Right ventricle myocardium inferior (tissue), 1 donor: ENCODE data around the gene INPP5A. TPM values are rescaled to one million over a fixed set of nuclear protein-coding genes. Genes with fewer than 3 reads are reported as not detected.
A peak's percentile ranks its signal among the peaks of the same experiment; 100 is the strongest.
"Not testable (repeated sequence)": the region's sequence is repeated elsewhere in the genome, so short reads cannot be mapped to it uniquely, and the experiment has no call there.

Experiments
- ATAC-seq: fragments of 200-7000 bp; cut with Tn5 transposase; one replicate; pipeline ENCODE4 v1.9.1; 2020; ENCODE audit warnings: mild to moderate bottlenecking, moderate library complexity
- DNase-seq: peaks from one replicate; pipeline ENCODE4 v3.0.0; 2021; ENCODE audit errors: missing footprints
- intact Hi-C: fragments of 100-400 bp; cut with DNase I; formaldehyde crosslinking; loops from one replicate; pipeline ENCODE4 v1.11.0; 2022
- total RNA-seq: library from RNA; stranded (reverse); fragmentation: NEBNext Ultra II Directional; extraction: Animal tissue kit (Norgen Biotek cat#: 25700); gene quantifications from one replicate; pipeline ENCODE4 v1.2.1, GENCODE V29; 2021
- donor health status: DM: no; HTN: yes; CAD: no; lungs with severe emphysema.

The INPP5A gene
- total RNA-seq, 1 donor from 2014 or later = 108 TPM

DNA sequence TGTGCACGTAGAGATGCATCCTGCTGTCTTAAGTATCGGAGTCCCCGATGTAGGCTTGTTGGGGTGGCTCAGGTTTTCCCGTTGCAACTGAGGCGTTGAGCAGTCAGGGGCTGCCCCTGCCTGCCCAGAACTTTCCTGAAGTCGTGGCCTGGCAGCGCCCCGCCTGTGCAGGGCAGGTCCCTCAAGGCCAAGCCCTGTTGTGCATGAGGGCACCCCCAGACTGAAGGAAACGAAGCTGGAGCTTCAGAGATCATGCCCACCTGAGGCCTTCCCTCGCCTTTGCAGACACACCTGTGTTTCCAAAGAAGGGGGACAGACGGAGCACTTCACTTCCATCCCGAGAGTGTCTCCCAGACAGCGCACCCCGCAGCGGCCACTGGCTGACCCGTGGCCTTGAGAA lies 127.3 kb downstream of the INPP5A start:
- ATAC-seq (no peak), DNase-seq (no peak)
- intact Hi-C loops = no loop called here

DNA sequence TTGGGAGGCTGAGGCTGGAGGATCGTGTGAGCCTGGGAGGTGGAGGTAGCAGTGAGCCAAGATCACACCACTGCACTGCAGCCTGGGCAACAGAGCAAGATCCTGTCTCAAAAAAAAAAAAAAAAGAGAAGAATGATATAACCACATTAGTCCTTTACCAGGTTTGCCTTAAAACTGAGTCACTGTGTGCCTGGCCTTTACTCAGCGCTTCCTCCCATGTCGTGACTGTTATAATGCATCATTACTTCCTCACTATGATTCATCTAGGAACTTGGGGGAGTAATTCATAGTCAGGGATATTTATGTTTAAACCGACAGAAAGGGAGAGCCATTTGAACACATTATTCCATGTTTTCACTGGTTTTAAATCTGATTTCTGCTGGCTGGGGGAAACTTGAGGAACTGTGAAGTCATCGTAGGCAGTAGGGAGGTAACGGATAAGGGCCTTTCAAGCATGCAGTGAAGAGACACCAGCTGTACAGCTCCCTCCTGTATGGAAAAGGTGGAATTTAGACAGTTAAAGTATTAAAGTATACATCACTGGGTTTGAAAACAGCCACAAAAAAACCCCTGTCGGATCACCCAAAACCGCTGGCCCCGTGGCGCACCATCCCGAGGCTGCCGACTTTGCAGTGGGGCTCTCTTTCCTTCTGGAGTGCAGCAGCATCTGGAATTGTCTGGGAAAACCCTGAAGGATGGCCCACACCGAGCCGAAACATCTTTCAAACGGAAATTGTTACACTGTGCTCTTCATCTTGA lies 128.5 kb downstream of the INPP5A start:
- DNase-seq (no peak), ATAC-seq (no peak)
- intact Hi-C loops = no loop called here

DNA sequence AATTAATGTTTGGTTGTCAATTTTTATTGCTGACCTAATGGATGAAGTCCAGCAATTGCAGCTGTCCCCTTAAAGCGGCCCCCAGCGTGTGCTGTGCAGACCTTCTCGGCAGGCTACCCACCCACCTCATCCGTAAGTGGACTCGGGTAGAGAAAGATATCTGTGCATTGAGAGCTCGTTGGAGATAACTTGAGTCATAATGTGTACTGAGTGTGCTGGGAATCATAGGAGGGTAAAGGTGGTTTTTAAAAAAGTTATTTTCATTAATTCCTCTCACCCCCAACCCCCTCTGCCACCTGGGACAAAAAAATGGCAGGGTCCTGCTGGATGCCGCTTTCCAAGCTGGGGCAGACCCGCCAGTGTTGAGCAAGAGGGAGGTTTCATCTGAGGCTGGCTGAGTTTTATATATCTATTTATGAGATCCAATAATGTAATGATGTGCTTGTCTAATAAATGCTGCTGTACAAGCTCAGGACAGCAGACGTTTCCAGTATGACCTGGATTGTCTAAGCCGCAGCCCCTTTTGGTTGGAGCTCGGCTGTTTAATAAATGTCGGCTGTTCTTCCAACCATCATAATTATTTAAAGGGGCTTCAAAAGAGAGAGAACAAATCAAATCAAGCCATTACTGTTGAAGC lies 129.2 kb downstream of the INPP5A start:
- no peak for ATAC-seq
- no peak for DNase-seq
- intact Hi-C loops = no loop called here

DNA sequence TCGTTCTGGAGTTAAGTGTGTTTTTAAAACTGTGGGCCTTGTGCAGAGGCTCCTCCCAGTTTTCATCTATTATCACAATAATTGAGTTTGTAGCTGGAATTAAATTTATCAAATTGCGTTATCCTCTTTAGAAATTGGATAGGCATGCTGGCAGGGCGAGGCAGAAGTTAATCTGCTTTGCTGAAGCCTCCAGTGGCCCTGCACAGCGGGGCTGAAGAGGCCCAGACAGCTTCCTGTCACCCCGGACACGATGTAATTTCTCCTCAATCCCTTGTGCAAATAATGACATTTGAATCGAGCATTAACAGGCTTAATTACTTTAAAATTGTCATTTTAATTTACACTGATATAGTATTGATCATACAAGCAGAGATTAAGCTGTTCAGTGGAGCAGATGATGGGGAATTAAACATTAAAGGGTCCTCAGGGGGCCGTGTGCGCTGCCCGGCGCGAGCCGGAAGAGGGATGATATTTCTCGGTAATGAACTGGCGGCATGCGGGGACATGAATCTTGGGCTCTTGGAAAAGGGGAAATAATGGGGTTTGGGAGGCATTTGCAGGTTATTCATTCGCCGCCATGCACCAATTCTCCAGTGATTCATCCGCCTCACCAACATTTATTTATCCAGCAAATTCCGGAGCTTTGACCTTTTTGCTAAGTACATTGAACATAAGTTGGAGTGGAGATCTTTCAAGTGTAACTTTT lies 129.9 kb downstream of the INPP5A start:
- ATAC-seq (no peak), DNase-seq (no peak)
- intact Hi-C loops = no loop called here

DNA sequence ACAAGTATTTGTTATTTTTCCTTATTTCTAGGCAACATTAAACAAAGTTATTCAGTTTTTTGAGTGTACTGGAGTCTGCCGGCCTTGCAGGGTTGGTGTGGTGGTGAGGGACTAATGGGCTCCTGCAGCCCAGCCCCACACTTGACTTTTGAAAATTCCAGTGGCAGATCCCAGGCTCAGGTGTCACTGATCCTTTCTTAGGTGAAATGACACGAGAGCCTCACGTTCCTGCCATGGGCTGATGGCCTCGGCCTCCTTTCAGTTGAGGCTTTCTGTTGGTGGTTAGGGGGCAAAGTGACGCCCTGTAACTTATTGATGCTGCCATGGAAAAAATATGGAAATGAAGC lies 130.4 kb downstream of the INPP5A start:
- intact Hi-C loops = no loop called here
- no peak for DNase-seq
- no peak for ATAC-seq

DNA sequence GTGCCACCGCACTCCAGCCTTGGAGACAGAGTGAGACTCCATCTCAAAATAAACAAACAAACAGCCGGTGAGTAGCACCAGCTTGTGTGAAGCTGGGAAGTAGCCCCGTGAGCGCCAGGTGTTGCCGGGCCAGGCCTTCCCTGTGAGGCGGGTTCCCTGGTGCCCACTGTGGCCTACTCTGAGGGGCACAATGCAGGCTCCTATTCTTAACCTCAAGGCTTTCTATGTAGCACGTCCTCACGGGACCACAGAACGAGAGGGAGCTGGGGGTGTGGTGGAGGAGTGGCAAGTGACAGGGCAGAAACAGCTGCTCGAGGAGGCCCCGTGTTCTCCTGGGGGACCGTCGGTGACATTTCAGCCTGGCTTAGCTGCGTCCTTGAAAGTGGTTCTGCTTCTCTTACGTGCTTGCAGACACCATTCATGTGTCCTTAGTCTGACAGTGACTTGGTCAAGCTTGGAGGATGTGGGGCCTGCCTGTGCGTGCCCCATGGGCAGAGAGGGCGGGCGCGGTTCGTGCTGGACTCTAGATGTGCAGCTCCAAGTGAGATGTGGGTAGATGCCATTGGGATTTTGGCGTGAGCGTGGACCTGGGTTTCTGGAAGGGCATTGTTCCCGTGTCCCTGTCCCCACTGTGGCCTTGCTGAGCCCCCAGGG lies 131.7 kb downstream of the INPP5A start:
- DNase-seq = no peak
- intact Hi-C loops = no loop called here
- no peak for ATAC-seq

DNA sequence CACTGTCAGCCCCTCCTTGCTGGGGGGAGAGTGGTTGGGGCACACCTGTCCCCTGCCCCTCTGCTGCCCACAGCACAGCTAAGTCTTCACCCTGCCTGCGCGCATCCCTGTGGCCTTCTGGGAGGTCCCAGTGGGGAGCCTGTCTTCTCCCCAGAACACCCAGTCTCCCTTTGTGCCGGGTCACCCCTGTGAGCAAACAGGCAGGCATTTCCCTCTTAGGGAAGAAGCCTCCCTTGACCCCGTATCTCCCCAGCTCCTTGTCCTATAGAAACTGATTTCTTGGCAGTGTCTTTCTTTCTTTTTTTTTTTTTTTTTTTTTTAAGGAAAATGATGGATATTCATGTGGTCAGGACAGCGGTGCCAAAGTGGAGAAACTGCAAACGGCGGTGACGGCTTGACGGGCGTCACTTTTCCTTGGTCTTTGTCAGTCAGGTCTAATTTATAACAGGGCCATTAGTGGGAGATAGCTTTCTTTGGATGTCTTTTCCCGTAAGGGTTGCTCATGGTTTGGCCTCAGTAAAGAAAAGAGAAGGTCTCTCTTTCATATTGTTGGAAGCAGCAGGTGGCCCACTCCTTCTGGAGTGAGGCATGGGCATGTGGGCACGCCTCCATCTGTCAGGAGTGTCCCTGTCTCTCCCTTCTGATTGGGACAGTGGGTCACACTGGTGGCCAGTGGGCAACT lies 133.1 kb downstream of the INPP5A start:
- intact Hi-C loops = no loop called here
- ATAC-seq (no peak), DNase-seq (no peak)

DNA sequence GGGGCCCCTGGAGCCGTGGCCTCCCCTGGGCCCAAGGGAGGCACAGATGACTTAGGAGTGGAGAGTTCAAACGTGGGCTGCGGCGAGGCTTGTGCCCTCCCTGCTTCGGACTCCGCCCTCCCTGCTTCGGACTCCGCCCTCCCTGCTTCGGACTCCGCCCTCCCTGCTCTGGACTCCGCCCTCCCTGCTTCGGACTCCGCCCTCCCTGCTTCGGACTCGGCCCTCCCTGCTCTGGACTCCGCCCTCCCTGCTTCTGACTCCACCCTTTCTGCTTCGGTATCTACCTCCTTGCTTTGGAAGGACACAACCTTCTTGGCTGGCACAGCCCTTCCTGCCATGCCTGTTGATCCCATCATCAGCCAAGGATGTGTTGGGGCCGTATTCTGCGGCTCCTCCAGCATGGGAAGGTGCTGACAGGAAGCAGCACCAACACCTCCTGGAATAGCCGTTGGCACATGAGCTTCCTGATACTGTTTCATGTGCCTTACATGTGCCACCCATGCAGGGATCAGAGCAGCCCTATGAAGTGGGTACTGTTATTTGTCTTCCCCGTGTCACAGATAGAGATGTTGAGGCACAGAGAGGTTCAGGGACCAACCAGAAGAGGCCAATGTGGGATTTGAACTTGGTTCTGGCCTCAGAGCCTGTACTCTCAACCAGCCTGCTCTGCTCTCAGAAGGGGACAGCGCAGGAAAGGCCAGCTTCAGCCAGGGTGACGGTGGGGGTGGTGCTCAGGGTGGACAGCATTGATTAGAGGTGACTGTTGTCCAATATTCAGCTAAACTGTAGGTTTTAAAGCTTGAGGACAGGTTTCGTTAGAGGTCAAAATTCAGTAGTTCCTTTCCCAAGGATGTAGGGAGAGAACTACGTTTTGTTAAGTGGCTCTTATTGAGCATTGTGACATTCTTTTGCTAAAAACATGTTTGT lies 133.9 kb downstream of the INPP5A start:
- ATAC-seq (peak; percentile 91), DNase-seq (no peak)
- intact Hi-C loops = no loop called here

DNA sequence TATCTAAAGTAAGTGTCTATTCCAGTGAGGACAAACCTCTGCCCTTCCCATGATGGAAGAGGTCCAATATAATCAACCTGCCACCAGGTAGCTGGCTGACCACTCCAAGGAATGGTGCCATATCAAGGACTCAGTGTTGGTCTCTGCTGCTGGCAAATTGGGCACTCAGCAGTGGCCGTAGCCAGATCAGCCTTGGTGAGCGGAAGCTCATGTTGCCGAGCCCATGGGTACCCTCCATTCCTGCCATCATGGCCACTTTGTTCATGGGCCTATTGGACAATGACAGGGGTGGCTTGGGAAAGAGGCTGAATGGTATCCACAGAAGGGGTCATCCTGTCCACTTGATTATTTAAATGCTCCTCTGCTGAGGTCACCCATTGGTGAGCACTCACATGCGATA lies 136.2 kb downstream of the INPP5A start:
- DNase-seq, intact Hi-C loops, ATAC-seq: not testable (repeated sequence)

DNA sequence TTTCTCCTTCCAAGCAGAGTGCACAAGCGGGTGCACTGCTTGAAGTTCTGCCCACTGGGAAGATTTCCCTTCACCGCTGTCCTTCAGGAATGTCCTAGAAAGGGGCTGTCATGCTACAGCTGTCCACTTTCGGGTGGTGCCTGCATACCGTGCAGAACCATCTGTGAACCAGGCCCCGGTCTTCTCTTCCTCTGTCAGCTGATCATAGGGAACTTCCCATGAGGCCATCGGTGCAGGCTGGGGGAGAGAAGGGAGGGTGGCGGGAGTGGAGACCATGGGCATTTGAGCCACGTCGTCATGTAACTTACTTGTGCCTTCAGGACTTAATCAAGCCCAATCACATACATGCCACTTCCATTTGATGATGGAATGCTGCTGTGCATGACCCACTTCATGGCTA lies 136.7 kb downstream of the INPP5A start:
- no peak for DNase-seq
- intact Hi-C loops = no loop called here
- no peak for ATAC-seq

DNA sequence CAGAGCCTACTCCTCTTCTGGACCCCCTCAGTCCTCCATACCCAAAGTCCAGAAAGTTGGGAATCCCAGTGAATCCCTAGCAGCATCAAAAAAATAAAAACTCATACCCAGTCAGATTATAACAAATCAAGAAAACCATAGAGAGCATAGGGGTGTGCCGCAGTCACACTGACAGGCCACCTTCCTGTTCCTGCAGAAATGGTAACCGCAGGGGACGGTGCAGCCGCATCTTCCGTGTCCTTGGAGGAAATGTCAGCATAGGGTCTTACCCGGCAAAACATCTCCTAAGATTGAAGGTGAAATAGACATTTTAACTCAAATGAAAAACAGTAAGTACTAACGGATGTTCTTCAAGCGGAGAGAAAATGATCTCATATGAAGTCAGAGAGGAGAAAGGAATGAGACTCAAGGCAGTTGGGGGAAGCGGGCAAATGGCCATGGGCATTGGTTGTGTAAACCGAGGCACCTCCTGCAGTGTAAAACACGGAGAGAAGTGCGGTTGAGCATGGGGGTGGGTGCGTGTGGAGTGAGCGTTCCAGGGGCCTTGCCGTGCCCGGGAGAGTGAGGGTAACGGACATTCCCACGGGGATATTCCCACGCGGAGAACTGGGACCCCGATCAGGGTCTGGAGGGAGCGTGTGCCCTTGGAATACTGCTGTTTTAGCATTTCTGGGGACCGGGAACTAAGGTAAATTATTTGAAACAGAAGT lies 137.6 kb downstream of the INPP5A start:
- DNase-seq (no peak), ATAC-seq (no peak)
- intact Hi-C loops = no loop called here

DNA sequence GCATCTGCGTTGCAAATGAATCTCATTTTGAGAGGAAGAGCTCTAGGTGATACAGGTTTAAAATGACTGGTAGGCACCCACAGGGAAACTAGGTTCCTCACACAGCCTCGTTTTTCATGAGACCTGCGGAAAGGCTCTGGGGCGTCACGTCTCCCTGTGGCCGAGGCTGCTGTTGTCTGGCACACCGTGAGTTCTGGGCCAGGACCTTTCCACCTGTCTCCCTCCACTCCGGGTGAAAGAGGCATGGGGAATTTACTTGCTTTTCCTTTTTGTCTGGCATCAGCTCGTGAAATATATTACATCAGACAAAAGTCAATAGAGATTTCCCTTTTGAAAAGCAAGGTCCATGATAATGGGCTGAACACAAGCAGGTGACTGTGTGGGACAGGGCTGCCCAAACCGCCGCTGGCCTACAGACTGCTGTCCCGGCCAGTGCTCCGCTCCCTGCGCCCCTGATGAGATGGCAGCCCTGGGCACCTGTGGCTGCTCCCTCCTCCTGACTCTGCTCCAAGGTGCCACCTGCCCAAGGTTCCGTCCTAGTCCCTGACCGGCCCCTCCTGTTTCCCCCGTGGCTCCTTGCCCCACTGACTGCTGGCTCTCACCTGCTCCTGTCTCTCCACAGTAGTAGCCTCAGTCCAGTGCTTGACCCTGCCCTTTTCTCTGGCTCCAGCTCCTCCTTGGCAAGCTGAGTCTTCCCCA lies 138.8 kb downstream of the INPP5A start:
- no peak for ATAC-seq
- intact Hi-C loops = no loop called here
- no peak for DNase-seq

DNA sequence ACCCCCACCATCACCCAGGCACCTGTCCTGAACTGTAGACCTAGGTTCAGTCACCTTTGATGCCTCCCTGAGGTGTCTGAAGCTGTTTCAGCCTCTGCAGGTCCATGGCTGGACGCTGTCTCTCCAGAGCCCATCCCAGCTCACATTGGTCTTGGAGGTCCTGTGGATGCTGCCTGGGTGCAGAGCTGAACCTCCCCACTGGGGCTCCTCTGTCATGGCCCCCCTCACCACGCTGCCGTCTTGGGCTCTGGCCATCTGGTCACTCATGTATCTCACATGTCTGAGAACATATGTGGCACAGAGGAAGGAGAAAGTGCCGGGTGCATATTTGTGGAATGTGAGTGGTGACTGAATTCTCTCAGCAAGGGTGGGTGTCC lies 139.5 kb downstream of the INPP5A start:
- intact Hi-C loops = no loop called here
- ATAC-seq = no peak
- DNase-seq = no peak

DNA sequence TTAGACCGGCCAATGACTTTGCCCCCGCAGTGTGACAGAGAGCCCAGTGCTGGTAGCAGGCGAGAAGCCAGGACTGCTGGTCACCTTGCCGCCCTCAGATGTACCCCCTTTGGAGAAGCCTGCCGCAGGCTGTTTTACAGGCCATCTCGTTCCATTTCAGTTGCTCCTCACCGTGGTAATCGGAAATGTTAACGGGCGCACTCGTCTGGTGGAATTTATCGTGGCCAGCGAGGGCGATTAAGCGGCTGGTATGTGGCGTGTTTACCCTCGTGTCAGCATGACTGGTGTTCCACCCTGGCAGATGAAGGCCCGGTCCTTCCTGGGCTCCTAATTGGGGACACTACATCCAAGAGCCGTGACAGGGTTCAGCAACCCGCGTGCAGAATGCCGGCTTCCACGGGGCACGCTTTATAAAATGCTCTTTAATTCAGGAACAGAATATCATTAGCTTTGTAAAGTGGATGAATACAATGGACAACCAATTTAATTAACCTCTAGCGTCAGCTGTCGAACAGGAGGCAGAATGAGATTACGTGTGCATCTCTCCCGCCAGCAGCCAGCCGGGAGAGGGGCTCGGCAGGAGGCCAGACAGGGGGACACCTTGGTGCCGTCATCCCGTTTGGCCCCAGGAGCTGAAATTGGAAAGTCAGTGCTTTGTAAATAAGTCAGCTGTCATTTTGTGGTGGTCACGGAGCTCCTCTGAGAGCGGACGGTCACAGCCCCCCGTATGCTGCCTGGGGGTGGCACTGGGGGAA lies 140.1 kb downstream of the INPP5A start:
- intact Hi-C loops = no loop called here
- no peak for ATAC-seq
- no peak for DNase-seq

DNA sequence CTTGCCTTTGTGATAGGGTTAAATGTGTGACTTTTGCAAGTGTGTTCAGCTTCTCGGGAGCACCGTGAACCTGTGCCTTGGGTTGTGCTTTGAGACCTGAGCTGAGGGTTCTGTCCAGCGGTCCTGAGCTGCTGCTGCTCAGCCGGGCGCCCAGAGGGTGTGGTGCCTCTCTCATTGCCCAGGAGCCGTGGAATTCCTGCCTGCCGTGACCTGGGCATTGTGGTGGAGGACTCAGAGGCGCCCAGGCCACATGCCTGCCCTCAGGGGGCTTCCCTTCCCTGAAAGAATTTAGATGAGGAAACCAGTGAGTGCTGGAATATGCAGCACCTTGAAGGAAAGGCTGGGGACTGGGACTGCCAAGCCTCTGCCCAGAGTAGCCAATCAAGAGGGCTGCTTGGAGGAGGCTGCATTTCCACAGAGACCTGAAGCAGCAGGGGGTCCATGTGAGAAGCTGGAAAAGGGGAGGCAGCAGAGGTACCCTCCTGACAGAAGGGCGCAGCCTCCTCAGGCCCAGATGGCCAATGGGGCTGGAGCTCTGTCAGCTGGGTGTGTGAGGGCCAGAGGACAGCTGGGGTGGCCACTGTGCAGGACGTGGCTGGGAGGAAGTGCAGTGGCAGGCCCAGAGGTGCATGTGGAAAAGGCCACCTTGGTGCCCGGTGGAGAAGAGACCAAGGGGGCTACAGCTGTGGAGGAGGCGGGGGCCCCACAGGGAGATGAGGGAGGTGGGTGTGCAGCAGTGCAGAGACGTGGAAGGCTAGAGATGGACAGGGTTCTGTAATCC lies 141.0 kb downstream of the INPP5A start:
- no peak for DNase-seq
- intact Hi-C loops = no loop called here
- no peak for ATAC-seq

DNA sequence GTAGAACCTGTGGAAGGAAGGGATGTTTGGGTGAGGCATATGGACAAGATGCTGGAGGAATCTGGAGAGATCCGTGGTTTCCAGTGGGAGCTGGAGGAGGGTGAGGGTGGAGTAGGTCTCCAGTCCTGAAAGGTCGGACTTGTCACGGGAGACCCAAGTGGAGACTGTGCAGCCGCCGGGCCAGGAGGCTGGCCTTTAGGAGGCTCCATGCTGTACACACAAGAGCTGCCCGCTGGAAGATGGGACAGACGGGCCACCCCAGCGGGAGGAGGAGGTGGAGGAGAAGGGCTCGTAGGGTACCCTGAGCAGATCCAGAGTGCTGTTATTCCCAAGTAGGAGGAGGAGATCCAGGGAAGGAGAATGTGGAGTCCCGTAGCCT lies 141.6 kb downstream of the INPP5A start:
- ATAC-seq (no peak), DNase-seq (no peak)
- intact Hi-C loops = no loop called here
